B cell (primary cell): ENCODE results near the gene OR6C75.
"Not testable (repeated sequence)": the region's sequence is repeated elsewhere in the genome, so short reads cannot be mapped to it uniquely, and the experiment has no call there.

Source experiments
- CTCF ChIP-seq: fragments of 200-600 bp; IDR thresholded peaks from one replicate; pipeline ENCODE4 v1.8.0; 2022; ENCODE audit warnings: antibody characterized with exemption, mild to moderate bottlenecking
- EZH2 ChIP-seq: IDR thresholded peaks from 2 replicates; pipeline ENCODE4 v1.6.1; 2012; ENCODE audit warnings: borderline replicate concordance, low read depth, mild to moderate bottlenecking, moderate library complexity, low read length; ENCODE audit not compliant: insufficient read depth, poor library complexity, severe bottlenecking

DNA sequence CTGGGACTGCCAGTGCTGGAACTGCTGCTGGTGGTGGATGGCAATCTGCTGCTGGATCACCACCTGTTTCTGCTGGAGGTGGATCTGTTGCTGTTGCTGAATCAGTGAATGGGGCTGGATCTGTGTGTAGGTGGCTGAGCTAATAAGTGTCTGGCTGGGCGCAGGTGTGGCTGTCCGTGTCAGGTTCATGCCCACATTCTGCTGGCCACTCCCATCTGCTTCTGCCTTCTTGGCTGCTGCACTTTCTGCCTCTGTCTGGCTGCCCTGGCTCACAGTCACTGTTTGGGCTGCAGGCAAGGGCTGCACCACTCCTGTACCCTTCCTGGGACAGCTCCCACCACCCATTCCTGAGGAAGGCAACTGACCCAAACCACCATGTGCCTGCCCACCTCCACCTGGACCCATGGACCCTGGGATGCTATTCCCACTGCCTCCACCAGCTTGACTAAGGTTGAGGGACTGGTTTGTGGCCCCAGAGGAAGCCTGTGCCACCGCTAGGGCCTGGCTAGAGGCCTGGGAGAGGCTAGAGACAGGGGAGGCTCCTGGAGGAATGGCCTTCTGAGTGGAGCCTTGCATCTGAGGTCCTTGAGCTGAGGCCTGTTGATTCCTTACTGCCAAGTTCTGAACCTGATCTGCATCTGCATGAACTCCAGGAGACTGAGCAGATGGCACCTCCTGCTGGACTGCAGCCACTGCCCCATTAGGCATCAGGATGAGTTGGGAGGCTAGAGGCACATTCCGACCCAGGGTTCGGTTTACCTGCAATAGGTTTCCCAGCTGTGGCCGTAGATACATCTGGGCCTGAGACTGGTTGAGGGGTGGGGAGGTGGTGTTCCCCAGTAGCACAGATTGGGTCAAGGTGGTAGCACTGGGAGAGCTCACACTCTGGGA lies 51.0 kb downstream of the OR6C75 start:
- TF ChIP-seq CTCF, EZH2: not testable (repeated sequence)
